Osteoblast (primary cell): ENCODE data around the gene KRT1. TPM values are rescaled to one million over a fixed set of nuclear protein-coding genes. Genes with fewer than 3 reads are reported as not detected.

Experiments used
- DNase-seq: peaks from one replicate; pipeline ENCODE4 v3.0.0; 2011; ENCODE audit warnings: low spot score, mixed read lengths; ENCODE audit not compliant: insufficient read length; ENCODE audit errors: missing footprints
- H2AFZ ChIP-seq: 2 replicates; pipeline ENCODE4 v1.6.0; 2011; ENCODE audit warnings: mild to moderate bottlenecking, low read length
- H3K27ac ChIP-seq: 2 replicates; pipeline ENCODE4 v1.5.1; 2011; ENCODE audit warnings: mild to moderate bottlenecking, low read depth, low read length, moderate library complexity
- H3K27me3 ChIP-seq: 2 replicates; pipeline ENCODE4 v1.6.0; 2012; ENCODE audit warnings: mild to moderate bottlenecking, control low read depth, inconsistent platforms, low read length, moderate library complexity; ENCODE audit not compliant: insufficient read depth
- H3K36me3 ChIP-seq: 2 replicates; pipeline ENCODE4 v1.5.1; 2011; ENCODE audit warnings: mild to moderate bottlenecking, low read length, control low read depth, moderate library complexity; ENCODE audit not compliant: insufficient read depth
- H3K4me1 ChIP-seq: 2 replicates; pipeline ENCODE4 v1.5.1; 2011; ENCODE audit warnings: mild to moderate bottlenecking, low read length, control low read depth, moderate library complexity; ENCODE audit not compliant: insufficient read depth
- H3K4me2 ChIP-seq: 2 replicates; pipeline ENCODE4 v1.6.0; 2011; ENCODE audit warnings: mild to moderate bottlenecking, low read length; ENCODE audit not compliant: insufficient read depth
- H3K4me3 ChIP-seq: fragments of 200-600 bp; sonication (generic); 3 replicates; pipeline ENCODE4 v1.5.1; 2012; ENCODE audit warnings: mild to moderate bottlenecking, low read length, inconsistent platforms; ENCODE audit not compliant: insufficient read depth
- H3K79me2 ChIP-seq: 2 replicates; pipeline ENCODE4 v1.6.0; 2012; ENCODE audit warnings: mild to moderate bottlenecking, low read length, control low read depth, inconsistent platforms; ENCODE audit not compliant: insufficient read depth
- H3K9me3 ChIP-seq: 2 replicates; pipeline ENCODE4 v1.5.1; 2011; ENCODE audit warnings: low read depth, low read length, control low read depth
- H4K20me1 ChIP-seq: 2 replicates; pipeline ENCODE4 v1.6.0; 2012; ENCODE audit warnings: mild to moderate bottlenecking, low read length, control low read depth; ENCODE audit not compliant: insufficient read depth
- CTCF ChIP-seq: IDR thresholded peaks from 2 replicates; pipeline ENCODE4 v1.5.1; 2011; ENCODE audit warnings: mild to moderate bottlenecking, low read depth, low read length, moderate library complexity; ENCODE audit errors: extremely low read depth
- total RNA-seq: library from RNA; depleted of rRNA; stranded (reverse); fragments of >200 nt; gene quantifications from 2 replicates; pipeline ENCODE4 v1.2.3, GENCODE V29; 2012

Gene KRT1
- total RNA-seq, 1 donor = not detected

- no peak for TF ChIP-seq CTCF
- no peaks in the 10 kb centered on the region for H3K4me1 ChIP-seq
- H3K27me3 ChIP-seq = peaks cover 63% of the 10 kb centered on the region
- no peak overlapping the region for H3K27ac ChIP-seq
- H2AFZ ChIP-seq = no peak overlapping the region
- H3K4me3 ChIP-seq = no peak overlapping the region
- no peaks in the 10 kb centered on the region for H3K36me3 ChIP-seq
- H4K20me1 ChIP-seq = no peaks in the 10 kb centered on the region
- H3K4me2 ChIP-seq = no peak overlapping the region
- DNase-seq = no peak
- H3K9me3 ChIP-seq = no peaks in the 10 kb centered on the region
- no peaks in the 10 kb centered on the region for H3K79me2 ChIP-seq
These were observed 19.2 kb downstream of the KRT1 start for GRCh38 chr12:52660934-52661499.

- Histone ChIP-seq H3K27me3 (peaks cover 52% of the 10 kb centered on the region), H2AFZ (no peak overlapping the region), H3K9me3 (no peaks in the 10 kb centered on the region), H3K79me2 (no peaks in the 10 kb centered on the region), H3K36me3 (no peaks in the 10 kb centered on the region), H3K4me2 (no peak overlapping the region), H3K4me3 (no peak overlapping the region), H3K4me1 (no peaks in the 10 kb centered on the region), H3K27ac (no peak overlapping the region), H4K20me1 (no peaks in the 10 kb centered on the region)
- DNase-seq = no peak
- no peak for TF ChIP-seq CTCF
These were observed 20.3 kb downstream of the KRT1 start for GRCh38 chr12:52659951-52660350.

GRCh38 chr12:52659395-52659794 lies 20.8 kb downstream of the KRT1 start:
- Histone ChIP-seq H3K4me2 (no peak overlapping the region), H3K36me3 (no peaks in the 10 kb centered on the region), H4K20me1 (no peaks in the 10 kb centered on the region), H2AFZ (no peak overlapping the region), H3K4me3 (no peak overlapping the region), H3K4me1 (no peaks in the 10 kb centered on the region), H3K9me3 (no peaks in the 10 kb centered on the region), H3K27me3 (peaks cover 51% of the 10 kb centered on the region), H3K79me2 (no peaks in the 10 kb centered on the region), H3K27ac (no peak overlapping the region)
- TF ChIP-seq CTCF = no peak
- no peak for DNase-seq

DNA sequence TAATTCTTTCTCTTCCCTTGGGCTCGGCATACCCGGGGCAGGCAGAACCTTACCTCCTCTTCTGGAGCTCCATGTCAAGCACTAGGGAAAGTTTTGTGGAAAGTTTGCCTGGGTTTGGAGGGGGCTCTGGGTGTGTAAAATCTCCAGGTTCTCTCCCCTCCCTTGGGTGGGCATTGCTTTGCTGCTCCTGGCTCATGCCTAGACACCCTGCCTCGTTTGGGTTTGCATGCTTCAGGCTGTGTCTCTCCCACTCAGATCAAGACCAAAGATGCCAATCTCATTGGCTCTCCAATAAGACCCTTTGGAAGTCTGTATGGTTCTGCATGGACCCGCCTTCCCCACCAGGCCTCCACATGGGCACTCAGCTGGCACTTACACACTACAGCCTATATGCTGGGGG lies 22.0 kb downstream of the KRT1 start:
- TF ChIP-seq CTCF = no peak
- no peak overlapping the region for H3K4me3 ChIP-seq
- no peak for DNase-seq
- H2AFZ ChIP-seq = no peak overlapping the region
- no peaks in the 10 kb centered on the region for H3K9me3 ChIP-seq
- H3K79me2 ChIP-seq = no peaks in the 10 kb centered on the region
- no peak overlapping the region for H3K27ac ChIP-seq
- no peaks in the 10 kb centered on the region for H3K36me3 ChIP-seq
- H3K4me2 ChIP-seq = no peak overlapping the region
- H4K20me1 ChIP-seq = no peaks in the 10 kb centered on the region
- H3K27me3 ChIP-seq = peaks cover 55% of the 10 kb centered on the region
- H3K4me1 ChIP-seq = no peaks in the 10 kb centered on the region
